ENCODE data around the gene SLC6A20. TPM values are rescaled to one million over a fixed set of nuclear protein-coding genes. Genes with fewer than 3 reads are reported as not detected.
A peak's percentile ranks its signal among the peaks of the same experiment; 100 is the strongest.

SLC6A20 gene
- polyA plus RNA-seq, 1 donor (not counting 4 experiments of a cell fraction or from before 2014, with no cell fraction given) = 0.34 TPM

DNA sequence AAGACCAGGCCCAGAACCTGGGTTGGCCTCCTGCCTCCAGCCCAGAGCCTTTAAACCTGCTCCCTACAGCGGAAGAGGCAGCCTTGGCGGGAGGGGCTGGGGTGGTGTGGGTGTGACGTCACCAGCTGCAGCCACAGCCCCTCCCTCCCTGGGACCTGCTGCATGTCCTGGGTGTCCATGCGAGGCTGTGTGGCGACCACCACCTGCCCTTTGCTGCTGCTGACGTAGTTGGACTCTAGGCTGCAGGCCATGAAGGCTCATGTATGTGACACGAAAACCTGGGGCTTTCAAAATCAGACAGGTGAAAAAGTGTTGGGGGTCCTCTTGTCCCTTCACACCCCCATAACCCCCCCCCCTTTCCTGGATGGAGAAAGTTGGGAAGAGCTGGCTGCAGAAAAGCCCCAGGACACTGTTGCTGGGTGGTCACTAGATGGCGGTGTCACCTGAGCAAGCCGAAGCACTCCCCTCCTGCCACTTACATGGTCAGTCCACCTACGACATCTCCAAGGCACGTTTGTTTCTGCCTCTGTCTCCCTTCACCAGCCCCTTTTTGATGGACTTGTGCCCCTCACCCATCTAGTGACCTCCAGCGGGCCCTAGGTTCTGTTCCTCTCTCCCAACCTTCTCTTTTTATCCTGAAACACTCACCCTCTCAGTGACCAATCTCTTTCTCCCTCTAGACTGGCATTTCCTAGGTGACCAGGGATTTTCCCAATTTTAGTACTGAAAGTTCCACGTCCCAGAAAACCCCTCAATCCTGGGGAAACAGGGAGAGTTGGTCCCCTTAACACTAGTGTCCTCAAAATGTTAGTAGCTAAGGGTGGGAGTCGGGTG lies 35.2 kb downstream of the SLC6A20 start:
- no peak for TF ChIP-seq EZH2 (IDR thresholded peaks at IDR 0.05; ENCODE audit: low read length)
- TF ChIP-seq, protein P1, sequence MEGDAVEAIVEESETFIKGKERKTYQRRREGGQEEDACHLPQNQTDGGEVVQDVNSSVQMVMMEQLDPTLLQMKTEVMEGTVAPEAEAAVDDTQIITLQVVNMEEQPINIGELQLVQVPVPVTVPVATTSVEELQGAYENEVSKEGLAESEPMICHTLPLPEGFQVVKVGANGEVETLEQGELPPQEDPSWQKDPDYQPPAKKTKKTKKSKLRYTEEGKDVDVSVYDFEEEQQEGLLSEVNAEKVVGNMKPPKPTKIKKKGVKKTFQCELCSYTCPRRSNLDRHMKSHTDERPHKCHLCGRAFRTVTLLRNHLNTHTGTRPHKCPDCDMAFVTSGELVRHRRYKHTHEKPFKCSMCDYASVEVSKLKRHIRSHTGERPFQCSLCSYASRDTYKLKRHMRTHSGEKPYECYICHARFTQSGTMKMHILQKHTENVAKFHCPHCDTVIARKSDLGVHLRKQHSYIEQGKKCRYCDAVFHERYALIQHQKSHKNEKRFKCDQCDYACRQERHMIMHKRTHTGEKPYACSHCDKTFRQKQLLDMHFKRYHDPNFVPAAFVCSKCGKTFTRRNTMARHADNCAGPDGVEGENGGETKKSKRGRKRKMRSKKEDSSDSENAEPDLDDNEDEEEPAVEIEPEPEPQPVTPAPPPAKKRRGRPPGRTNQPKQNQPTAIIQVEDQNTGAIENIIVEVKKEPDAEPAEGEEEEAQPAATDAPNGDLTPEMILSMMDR (optimal IDR thresholded peaks at IDR 0.05 in 1 of 3, IDR thresholded peaks at IDR 0.05 in 1 of 3, conservative IDR thresholded peaks at IDR 0.05 in 1 of 3; ENCODE audit: extremely low read depth in 1 of 3, insufficient read depth in 2 of 3, low read length in 3 of 3) = peak; percentile 82 to 98 (median 86)
- no peak overlapping the region for H3K9ac ChIP-seq (ENCODE audit: control insufficient read depth, extremely low read depth, insufficient read depth, low read length)
- no peaks in the 10 kb centered on the region for H3K27me3 ChIP-seq (ENCODE audit: control insufficient read depth, extremely low read depth, insufficient read depth, low read length)
- H3K27ac ChIP-seq (ENCODE audit: control insufficient read depth, insufficient read depth, low read length) = no peak overlapping the region
- no peaks in the 10 kb centered on the region for H3K79me2 ChIP-seq (ENCODE audit: control insufficient read depth, insufficient read depth, low read length)
- peak overlapping the region; percentile 10 for H2AFZ ChIP-seq (ENCODE audit: control insufficient read depth, low read length)
- peak; percentile 1 for DNase-seq (ENCODE audit: low read depth, low spot score)
- FAIRE-seq = peak; percentile 86
- H3K4me1 ChIP-seq (ENCODE audit: control insufficient read depth, extremely low read depth, insufficient read depth, low read length) = no peaks in the 10 kb centered on the region
- no peaks in the 10 kb centered on the region for H3K9me3 ChIP-seq (ENCODE audit: control insufficient read depth, low read depth, low read length)
- H3K4me3 ChIP-seq (ENCODE audit: control insufficient read depth in 2 of 3, extremely low read depth in 1 of 3, insufficient read depth in 2 of 3, low read depth in 1 of 3, low read length in 3 of 3) = no peak overlapping the region
- H3K36me3 ChIP-seq (ENCODE audit: control insufficient read depth in 2 of 2, extremely low read depth in 1 of 2, insufficient read depth in 2 of 2, low read length in 2 of 2) = no peaks in the 10 kb centered on the region
- peak overlapping the region; percentile 12 for H3K4me2 ChIP-seq (ENCODE audit: control insufficient read depth, extremely low read depth, insufficient read depth, low read depth, low read length)
- H3K9me1 ChIP-seq (ENCODE audit: control insufficient read depth, extremely low read depth, insufficient read depth, low read length) = no peaks in the 10 kb centered on the region
- no peaks in the 10 kb centered on the region for H4K20me1 ChIP-seq (ENCODE audit: control insufficient read depth, extremely low read depth, insufficient read depth, low read length)
- dilution Hi-C loops (cut with MboI; ENCODE audit: extremely low pct_ligation_motif_present, low sequenced_read_pairs) = no loop called here

DNA sequence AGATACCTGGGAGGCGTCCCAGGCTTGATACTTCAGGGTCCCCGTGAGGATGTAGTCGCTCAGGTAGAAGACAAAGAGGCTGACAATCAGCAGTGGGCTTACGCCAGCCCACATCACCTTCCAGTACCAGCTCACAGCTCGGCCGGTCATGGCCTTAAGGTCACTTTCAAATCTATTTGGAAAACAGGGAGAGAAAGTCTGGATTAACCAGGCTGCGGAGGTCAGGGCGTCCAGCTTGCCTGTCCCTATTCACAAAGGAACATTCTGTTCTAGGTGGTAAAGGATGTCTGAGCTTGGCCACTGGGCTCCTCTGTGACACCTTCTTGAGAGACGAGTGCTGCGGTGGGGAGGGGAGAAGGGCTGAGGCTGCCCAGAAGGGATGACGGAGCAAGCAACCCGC lies 36.5 kb downstream of the SLC6A20 start:
- Histone ChIP-seq H3K4me1 (ENCODE audit: control insufficient read depth, extremely low read depth, insufficient read depth, low read length) (no peaks in the 10 kb centered on the region), H3K4me3 (ENCODE audit: control insufficient read depth in 2 of 3, extremely low read depth in 1 of 3, insufficient read depth in 2 of 3, low read depth in 1 of 3, low read length in 3 of 3) (no peak overlapping the region), H3K27me3 (ENCODE audit: control insufficient read depth, extremely low read depth, insufficient read depth, low read length) (no peaks in the 10 kb centered on the region), H2AFZ (ENCODE audit: control insufficient read depth, low read length) (no peak overlapping the region), H3K27ac (ENCODE audit: control insufficient read depth, insufficient read depth, low read length) (no peak overlapping the region), H3K9ac (ENCODE audit: control insufficient read depth, extremely low read depth, insufficient read depth, low read length) (no peak overlapping the region), H4K20me1 (ENCODE audit: control insufficient read depth, extremely low read depth, insufficient read depth, low read length) (no peaks in the 10 kb centered on the region), H3K79me2 (ENCODE audit: control insufficient read depth, insufficient read depth, low read length) (no peaks in the 10 kb centered on the region), H3K9me3 (ENCODE audit: control insufficient read depth, low read depth, low read length) (no peaks in the 10 kb centered on the region), H3K36me3 (ENCODE audit: control insufficient read depth in 2 of 2, extremely low read depth in 1 of 2, insufficient read depth in 2 of 2, low read length in 2 of 2) (no peaks in the 10 kb centered on the region), H3K4me2 (ENCODE audit: control insufficient read depth, extremely low read depth, insufficient read depth, low read depth, low read length) (no peak overlapping the region), H3K9me1 (ENCODE audit: control insufficient read depth, extremely low read depth, insufficient read depth, low read length) (no peaks in the 10 kb centered on the region)
- no peak for TF ChIP-seq EZH2 (IDR thresholded peaks at IDR 0.05; ENCODE audit: low read length)
- TF ChIP-seq, protein P1 (optimal IDR thresholded peaks at IDR 0.05 in 1 of 3, IDR thresholded peaks at IDR 0.05 in 1 of 3, conservative IDR thresholded peaks at IDR 0.05 in 1 of 3; ENCODE audit: extremely low read depth in 1 of 3, insufficient read depth in 2 of 3, low read length in 3 of 3) = no peak
- dilution Hi-C loops (cut with MboI; ENCODE audit: extremely low pct_ligation_motif_present, low sequenced_read_pairs) = no loop called here
- FAIRE-seq = no peak
- no peak for DNase-seq (ENCODE audit: low read depth, low spot score)

Measured in keratinocyte (primary cell).